HEK293 (cell line): Measurements from ENCODE around the gene ZNF576.

Source experiments
- CTCF ChIA-PET: fragments of 350-600 bp; formaldehyde crosslinking; extraction: SDS; loops from one replicate; lab custom pipeline; 2021; ENCODE audit warnings: antibody characterized with exemption; lab: Yijun Ruan, JAX
- POLR2A ChIA-PET: fragments of 300-600 bp; formaldehyde crosslinking; extraction: SDS; loops from one replicate; lab custom pipeline; 2020; ENCODE audit warnings: antibody characterized with exemption, inconsistent platforms; lab: Yijun Ruan, JAX
- H3K27ac ChIP-seq: fragments of 200-500 bp; sonication (Bioruptor generic); 2 replicates; pipeline ENCODE4 v1.5.1; 2014; ENCODE audit warnings: low read depth, low read length, control low read depth, inconsistent platforms; ENCODE audit errors: extremely low read depth
- H3K36me3 ChIP-seq, 2 experiments: fragments of 200-500 bp in 1 of 2; sonication (Bioruptor generic) in 1 of 2; 1 replicate in 1 of 2; 2 replicates in 1 of 2; pipeline ENCODE4 v1.5.1; 2014 to 2017; ENCODE audit warnings: inconsistent platforms in 2 of 2, low read length in 2 of 2; ENCODE audit not compliant: control insufficient read depth in 2 of 2, insufficient read depth in 1 of 2
- H3K4me1 ChIP-seq: fragments of 200-500 bp; sonication (Bioruptor generic); 2 replicates; pipeline ENCODE4 v1.5.1; 2014; ENCODE audit warnings: mild to moderate bottlenecking, low read length, inconsistent platforms; ENCODE audit not compliant: control insufficient read depth, insufficient read depth
- H3K4me3 ChIP-seq: 2 replicates; pipeline ENCODE4 v1.5.1; 2011; ENCODE audit warnings: low read depth, mild to moderate bottlenecking, control low read depth, low read length, moderate library complexity
- H3K9me3 ChIP-seq: fragments of 200-500 bp; sonication (Bioruptor generic); 2 replicates; pipeline ENCODE4 v1.5.1; 2014; ENCODE audit warnings: low read depth, low read length, inconsistent platforms; ENCODE audit not compliant: control insufficient read depth, insufficient read depth
- GLIS1 ChIP-seq: fragments of 450-650 bp; formaldehyde crosslinking; IDR thresholded peaks from 2 replicates; pipeline ENCODE4 v1.5.1; 2016; ENCODE audit warnings: missing biosample characterization, missing genetic modification characterization
- KLF16 ChIP-seq: fragments of 450-650 bp; formaldehyde crosslinking; IDR thresholded peaks from 2 replicates; pipeline ENCODE4 v1.5.1; 2017; ENCODE audit warnings: missing biosample characterization, missing genetic modification characterization
- MZF1 ChIP-seq: fragments of 450-650 bp; formaldehyde crosslinking; IDR thresholded peaks from 2 replicates; pipeline ENCODE4 v1.5.1; 2017; ENCODE audit warnings: missing biosample characterization, missing genetic modification characterization, borderline replicate concordance
- PBX3 ChIP-seq: sonication (generic); formaldehyde crosslinking; IDR thresholded peaks from 2 replicates; pipeline ENCODE4 v1.8.1; 2022; ENCODE audit warnings: mild to moderate bottlenecking, moderate library complexity, missing genetic modification reagents
- PRDM10 ChIP-seq: fragments of 450-650 bp; formaldehyde crosslinking; IDR thresholded peaks from 2 replicates; pipeline ENCODE4 v1.5.1; 2016; ENCODE audit warnings: missing biosample characterization, missing genetic modification characterization
- SALL2 ChIP-seq: fragments of 450-650 bp; formaldehyde crosslinking; IDR thresholded peaks from 2 replicates; pipeline ENCODE4 v1.5.0; 2017; ENCODE audit warnings: missing biosample characterization, mild to moderate bottlenecking, missing genetic modification characterization, borderline replicate concordance
- SCRT2 ChIP-seq: fragments of 450-650 bp; formaldehyde crosslinking; IDR thresholded peaks from 2 replicates; pipeline ENCODE4 v1.5.1; 2016; ENCODE audit warnings: missing biosample characterization, missing genetic modification characterization
- SETDB1 ChIP-seq: IDR thresholded peaks from one replicate; pipeline ENCODE4 v1.6.1; 2017; ENCODE audit warnings: mild to moderate bottlenecking, low read length, moderate library complexity, mixed read lengths; ENCODE audit not compliant: insufficient read length
- ZBTB17 ChIP-seq: fragments of 450-650 bp; formaldehyde crosslinking; IDR thresholded peaks from 2 replicates; pipeline ENCODE4 v1.5.1; 2016; ENCODE audit warnings: missing biosample characterization, missing genetic modification characterization
- ZBTB20 ChIP-seq: fragments of 450-650 bp; formaldehyde crosslinking; IDR thresholded peaks from 2 replicates; pipeline ENCODE4 v1.5.1; 2016; ENCODE audit warnings: missing biosample characterization, missing genetic modification characterization
- ZBTB21 ChIP-seq: fragments of 450-650 bp; formaldehyde crosslinking; IDR thresholded peaks from 2 replicates; pipeline ENCODE4 v1.5.1; 2017; ENCODE audit warnings: missing biosample characterization, missing genetic modification characterization
- ZIC2 ChIP-seq: fragments of 450-650 bp; formaldehyde crosslinking; IDR thresholded peaks from 2 replicates; pipeline ENCODE4 v1.5.1; 2016; ENCODE audit warnings: missing biosample characterization, missing genetic modification characterization
- ZNF121 ChIP-seq: fragments of 450-650 bp; formaldehyde crosslinking; IDR thresholded peaks from 2 replicates; pipeline ENCODE4 v1.5.1; 2016; ENCODE audit warnings: missing biosample characterization, missing genetic modification characterization
- ZNF202 ChIP-seq: fragments of 450-650 bp; formaldehyde crosslinking; IDR thresholded peaks from 2 replicates; pipeline ENCODE4 v1.5.1; 2016; ENCODE audit warnings: missing biosample characterization, missing genetic modification characterization, borderline replicate concordance
- ZNF398 ChIP-seq: fragments of 450-650 bp; formaldehyde crosslinking; IDR thresholded peaks from 2 replicates; pipeline ENCODE4 v1.5.1; 2017; ENCODE audit warnings: missing biosample characterization, missing genetic modification characterization
- ZNF416 ChIP-seq: fragments of 450-650 bp; formaldehyde crosslinking; IDR thresholded peaks from 2 replicates; pipeline ENCODE4 v1.5.1; 2016; ENCODE audit warnings: missing biosample characterization, missing genetic modification characterization
- ZNF555 ChIP-seq: fragments of 450-650 bp; formaldehyde crosslinking; conservative IDR thresholded peaks from 2 replicates; pipeline ENCODE4 v1.5.1; 2017; ENCODE audit warnings: missing biosample characterization, mild to moderate bottlenecking, missing genetic modification characterization, inconsistent platforms
- ZNF664 ChIP-seq: fragments of 450-650 bp; formaldehyde crosslinking; IDR thresholded peaks from 2 replicates; pipeline ENCODE4 v1.5.1; 2016; ENCODE audit warnings: missing biosample characterization, missing genetic modification characterization
- ZNF791 ChIP-seq: fragments of 450-650 bp; formaldehyde crosslinking; IDR thresholded peaks from 2 replicates; pipeline ENCODE4 v1.5.1; 2016; ENCODE audit warnings: missing biosample characterization, missing genetic modification characterization
- ZSCAN4 ChIP-seq: fragments of 450-650 bp; formaldehyde crosslinking; IDR thresholded peaks from 2 replicates; pipeline ENCODE4 v1.5.1; 2017; ENCODE audit warnings: missing biosample characterization, missing genetic modification characterization

ZNF576 gene

GRCh38 chr19:43572171-43572588 is 24.2 kb upstream of the ZNF576 start (continued):
- TF ChIP-seq PRDM10 (tag by site-specific recombination), result peak; percentile 72

GRCh38 chr19:43574424-43575155 is 21.8 kb upstream of the ZNF576 start:
- POLR2A ChIA-PET, result interaction anchor here (0.7 to 2.9 kb wide), 9 partner anchors 11 to 180 kb away, joined by 3 to 23 read pairs (median 4); partner anchors contain the start of genes IRGQ, SMG9 and ZNF576
- CTCF ChIA-PET, result interaction anchor here (0.6 to 12.5 kb wide), 11 partner anchors 19 to 242 kb away, joined by 3 to 167 read pairs (median 3); partner anchors contain the start of gene IRGQ
- no peaks in the 10 kb centered on the region for H3K9me3 ChIP-seq

More at GRCh38 chr19:43574424-43575155, 21.8 kb upstream of the ZNF576 start:
- Histone ChIP-seq H3K4me3 (peak overlapping the region; percentile 73), H3K36me3 (peaks cover 25 to 37% of the 10 kb centered on the region in 2 experiments), H3K27ac (peak overlapping the region; percentile 80), H3K4me1 (peaks cover 39% of the 10 kb centered on the region)
- TF ChIP-seq SALL2 (tag by site-specific recombination), result no peak
- no peak for TF ChIP-seq ZNF555
- no peak for TF ChIP-seq ZNF416 (tag by site-specific recombination)
- peak; percentile 34; the same call in 1 of the 2 replicates for TF ChIP-seq GLIS1 (tag by site-specific recombination)
- 0 out of 2 replicates have a peak, but pooled peaks have one; percentile 16 for TF ChIP-seq ZNF398 (tag by site-specific recombination)
- 0 out of 2 replicates have a peak, but pooled peaks have one; percentile 23 for TF ChIP-seq ZBTB20 (tag by site-specific recombination)
- TF ChIP-seq ZNF664, result 0 out of 2 replicates have a peak, but pooled peaks have one; percentile 18
- TF ChIP-seq ZSCAN4 (tag by site-specific recombination), result no peak
- no peak for TF ChIP-seq ZBTB21 (tag by site-specific recombination)
- TF ChIP-seq SETDB1, result no peak
- peak; percentile 83 for TF ChIP-seq ZNF121 (tag by site-specific recombination)
- TF ChIP-seq SCRT2, result peak; percentile 88
- no peak for TF ChIP-seq PBX3 (CRISPR knock-in tag)
- no peak for TF ChIP-seq ZNF202 (tag by site-specific recombination)
- TF ChIP-seq MZF1 (tag by site-specific recombination), result 0 out of 2 replicates have a peak, but pooled peaks have one; percentile 23
- TF ChIP-seq ZBTB17 (tag by site-specific recombination), result peak; percentile 50; the same call in 1 of the 2 replicates
- 0 out of 2 replicates have a peak, but pooled peaks have one; percentile 11 for TF ChIP-seq ZIC2 (tag by site-specific recombination)
- no peak for TF ChIP-seq KLF16
- TF ChIP-seq ZNF791 (tag by site-specific recombination), result no peak
